Fibroblast of the aortic adventitia (primary cell): ENCODE results near the gene LMLN. TPM values are rescaled to one million over a fixed set of nuclear protein-coding genes. Genes with fewer than 3 reads are reported as not detected.
A peak's percentile ranks its signal among the peaks of the same experiment; 100 is the strongest.
"Not testable (repeated sequence)": the region's sequence is repeated elsewhere in the genome, so short reads cannot be mapped to it uniquely, and the experiment has no call there.

Experiments
- DNase-seq: peaks from one replicate; pipeline ENCODE4 v3.0.0-alpha.2; 2010; ENCODE audit warnings: low read depth
- H3K4me3 ChIP-seq: 2 replicates; pipeline ENCODE4 v1.5.1; 2011; ENCODE audit warnings: low read depth, mild to moderate bottlenecking, control low read depth, low read length, moderate library complexity
- total RNA-seq: library from RNA; depleted of rRNA; stranded (reverse); fragments of >200 nt; gene quantifications from 2 replicates; pipeline ENCODE4 v1.2.3, GENCODE V29; 2012; ENCODE audit warnings: low replicate concordance
- TF ChIP-seq, protein P1 (sequence below): IDR thresholded peaks from 2 replicates; pipeline ENCODE4 v1.5.1; 2011; ENCODE audit warnings: mild to moderate bottlenecking, low read length, control low read depth, inconsistent platforms; ENCODE audit not compliant: insufficient read depth

LMLN gene, protein sequence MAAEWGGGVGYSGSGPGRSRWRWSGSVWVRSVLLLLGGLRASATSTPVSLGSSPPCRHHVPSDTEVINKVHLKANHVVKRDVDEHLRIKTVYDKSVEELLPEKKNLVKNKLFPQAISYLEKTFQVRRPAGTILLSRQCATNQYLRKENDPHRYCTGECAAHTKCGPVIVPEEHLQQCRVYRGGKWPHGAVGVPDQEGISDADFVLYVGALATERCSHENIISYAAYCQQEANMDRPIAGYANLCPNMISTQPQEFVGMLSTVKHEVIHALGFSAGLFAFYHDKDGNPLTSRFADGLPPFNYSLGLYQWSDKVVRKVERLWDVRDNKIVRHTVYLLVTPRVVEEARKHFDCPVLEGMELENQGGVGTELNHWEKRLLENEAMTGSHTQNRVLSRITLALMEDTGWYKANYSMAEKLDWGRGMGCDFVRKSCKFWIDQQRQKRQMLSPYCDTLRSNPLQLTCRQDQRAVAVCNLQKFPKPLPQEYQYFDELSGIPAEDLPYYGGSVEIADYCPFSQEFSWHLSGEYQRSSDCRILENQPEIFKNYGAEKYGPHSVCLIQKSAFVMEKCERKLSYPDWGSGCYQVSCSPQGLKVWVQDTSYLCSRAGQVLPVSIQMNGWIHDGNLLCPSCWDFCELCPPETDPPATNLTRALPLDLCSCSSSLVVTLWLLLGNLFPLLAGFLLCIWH
- 9.2 and 18.1 TPM in 2 replicates for total RNA-seq

DNA sequence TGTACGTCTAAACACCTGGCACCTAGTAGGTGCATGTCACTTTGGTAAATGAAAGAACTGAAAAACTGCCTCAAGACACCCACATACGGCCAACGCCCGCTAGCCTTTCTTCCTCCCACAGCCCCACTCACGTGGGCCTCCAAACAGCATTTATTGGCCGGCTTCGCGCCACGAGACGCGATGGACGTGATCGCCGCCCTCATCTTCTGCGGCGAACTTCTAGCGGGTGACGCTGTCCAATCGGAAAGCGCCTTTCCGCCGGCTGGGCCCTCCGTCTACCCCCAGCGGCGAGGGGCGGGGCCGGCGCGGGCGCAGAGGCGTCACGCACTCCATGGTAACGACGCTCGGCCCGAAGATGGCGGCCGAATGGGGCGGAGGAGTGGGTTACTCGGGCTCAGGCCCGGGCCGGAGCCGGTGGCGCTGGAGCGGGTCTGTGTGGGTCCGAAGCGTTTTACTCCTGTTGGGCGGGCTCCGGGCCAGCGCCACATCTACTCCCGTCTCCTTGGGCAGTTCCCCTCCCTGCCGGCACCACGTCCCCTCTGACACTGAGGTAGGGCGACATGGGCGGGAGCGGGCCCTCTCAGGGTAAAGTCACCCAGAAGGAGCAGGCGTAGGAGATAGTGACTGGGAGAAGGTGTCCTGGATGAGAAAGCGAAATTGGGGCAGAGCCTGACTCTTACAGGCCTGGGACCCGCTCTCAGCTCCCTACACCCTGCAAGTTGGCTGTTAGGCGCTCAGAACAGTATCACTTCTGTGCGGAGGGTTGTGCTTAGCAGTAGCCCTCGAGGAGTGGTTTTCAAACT lies at the start of gene LMLN:
LMLN (plus strand) TSS at position 327 of the 803 bp plus-strand sequence; CDS start at position 356, 29 bp downstream.
- DNase-seq, result peak; percentile 95
- H3K4me3 ChIP-seq, result peak within 1 kb of the TSS; percentile 94
- TF ChIP-seq, protein P1, sequence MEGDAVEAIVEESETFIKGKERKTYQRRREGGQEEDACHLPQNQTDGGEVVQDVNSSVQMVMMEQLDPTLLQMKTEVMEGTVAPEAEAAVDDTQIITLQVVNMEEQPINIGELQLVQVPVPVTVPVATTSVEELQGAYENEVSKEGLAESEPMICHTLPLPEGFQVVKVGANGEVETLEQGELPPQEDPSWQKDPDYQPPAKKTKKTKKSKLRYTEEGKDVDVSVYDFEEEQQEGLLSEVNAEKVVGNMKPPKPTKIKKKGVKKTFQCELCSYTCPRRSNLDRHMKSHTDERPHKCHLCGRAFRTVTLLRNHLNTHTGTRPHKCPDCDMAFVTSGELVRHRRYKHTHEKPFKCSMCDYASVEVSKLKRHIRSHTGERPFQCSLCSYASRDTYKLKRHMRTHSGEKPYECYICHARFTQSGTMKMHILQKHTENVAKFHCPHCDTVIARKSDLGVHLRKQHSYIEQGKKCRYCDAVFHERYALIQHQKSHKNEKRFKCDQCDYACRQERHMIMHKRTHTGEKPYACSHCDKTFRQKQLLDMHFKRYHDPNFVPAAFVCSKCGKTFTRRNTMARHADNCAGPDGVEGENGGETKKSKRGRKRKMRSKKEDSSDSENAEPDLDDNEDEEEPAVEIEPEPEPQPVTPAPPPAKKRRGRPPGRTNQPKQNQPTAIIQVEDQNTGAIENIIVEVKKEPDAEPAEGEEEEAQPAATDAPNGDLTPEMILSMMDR, result no peak

DNA sequence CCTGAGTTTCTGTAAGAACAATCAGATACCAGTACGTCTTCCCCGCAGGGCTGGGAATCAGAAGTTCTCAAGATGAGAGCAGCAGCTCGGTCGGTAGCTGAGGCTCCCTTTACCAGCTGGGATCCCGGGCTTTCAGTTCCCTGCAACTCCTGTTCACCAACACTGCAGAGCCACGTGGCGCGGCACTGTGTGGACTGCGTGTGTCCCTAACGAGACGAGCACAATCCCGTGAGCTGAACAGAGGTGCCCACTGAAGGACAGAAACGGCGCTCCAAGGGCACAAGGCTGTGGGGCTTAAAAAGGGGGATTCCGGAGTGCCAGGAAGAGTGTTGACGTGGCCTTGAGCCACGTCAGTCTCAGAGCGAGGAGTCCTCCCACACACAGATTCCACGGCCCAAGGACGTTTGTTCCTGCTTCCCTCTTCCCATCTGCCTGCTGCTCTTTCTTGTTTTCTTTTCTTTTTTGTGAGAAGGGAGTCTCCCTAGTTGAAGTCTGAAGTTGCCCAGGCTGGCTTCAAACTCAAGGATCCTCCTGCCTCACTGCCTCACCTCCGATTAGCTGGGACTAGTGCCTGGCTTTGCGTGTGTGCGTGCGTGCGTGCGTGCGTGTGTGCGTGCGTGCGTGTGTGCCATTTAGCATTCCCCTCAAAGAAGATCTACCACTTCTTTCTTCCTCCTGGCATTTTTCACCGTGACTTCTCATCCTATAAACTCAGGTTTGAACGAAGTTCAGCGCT lies 47.1 kb upstream of the LMLN start:
- no peak for DNase-seq
- TF ChIP-seq, protein P1, result no peak
- H3K4me3 ChIP-seq, result no peak overlapping the region

DNA sequence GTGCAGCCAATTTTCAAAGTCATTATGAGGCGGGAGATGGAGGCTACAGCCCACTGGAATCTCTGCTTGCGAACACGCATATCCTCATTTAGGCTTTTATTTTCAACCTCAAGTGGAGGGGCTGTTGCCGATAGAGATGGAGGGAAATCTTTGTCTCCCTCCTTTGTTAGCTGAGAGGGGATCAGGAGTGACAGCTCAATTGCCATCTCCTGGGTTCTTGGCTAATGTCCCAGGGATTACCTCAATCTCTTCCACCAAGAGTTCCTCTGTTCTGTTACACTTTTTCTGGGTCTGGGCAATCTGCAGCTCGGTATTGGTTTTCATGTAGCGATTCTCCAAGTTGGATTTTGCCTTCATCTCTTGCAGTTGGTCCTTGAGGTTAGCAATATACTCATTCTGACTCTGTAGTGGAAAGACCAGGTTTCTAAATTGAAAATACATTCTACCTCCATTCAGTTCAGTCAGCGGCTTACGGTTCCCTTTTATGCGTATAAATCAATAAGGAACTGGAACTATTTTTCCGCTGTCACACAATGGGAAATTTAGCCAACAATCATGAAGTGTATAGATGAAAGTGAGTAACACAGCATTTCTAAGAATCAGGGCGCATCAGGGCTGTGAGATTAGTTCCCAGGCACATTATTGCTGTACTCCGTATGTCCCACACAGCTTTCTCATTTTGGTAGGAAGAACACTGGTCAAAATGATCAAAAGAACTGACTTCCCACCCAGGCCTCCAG lies 46.2 kb upstream of the LMLN start:
- TF ChIP-seq, protein P1, result no peak
- DNase-seq, result no peak
- no peak overlapping the region for H3K4me3 ChIP-seq

DNA sequence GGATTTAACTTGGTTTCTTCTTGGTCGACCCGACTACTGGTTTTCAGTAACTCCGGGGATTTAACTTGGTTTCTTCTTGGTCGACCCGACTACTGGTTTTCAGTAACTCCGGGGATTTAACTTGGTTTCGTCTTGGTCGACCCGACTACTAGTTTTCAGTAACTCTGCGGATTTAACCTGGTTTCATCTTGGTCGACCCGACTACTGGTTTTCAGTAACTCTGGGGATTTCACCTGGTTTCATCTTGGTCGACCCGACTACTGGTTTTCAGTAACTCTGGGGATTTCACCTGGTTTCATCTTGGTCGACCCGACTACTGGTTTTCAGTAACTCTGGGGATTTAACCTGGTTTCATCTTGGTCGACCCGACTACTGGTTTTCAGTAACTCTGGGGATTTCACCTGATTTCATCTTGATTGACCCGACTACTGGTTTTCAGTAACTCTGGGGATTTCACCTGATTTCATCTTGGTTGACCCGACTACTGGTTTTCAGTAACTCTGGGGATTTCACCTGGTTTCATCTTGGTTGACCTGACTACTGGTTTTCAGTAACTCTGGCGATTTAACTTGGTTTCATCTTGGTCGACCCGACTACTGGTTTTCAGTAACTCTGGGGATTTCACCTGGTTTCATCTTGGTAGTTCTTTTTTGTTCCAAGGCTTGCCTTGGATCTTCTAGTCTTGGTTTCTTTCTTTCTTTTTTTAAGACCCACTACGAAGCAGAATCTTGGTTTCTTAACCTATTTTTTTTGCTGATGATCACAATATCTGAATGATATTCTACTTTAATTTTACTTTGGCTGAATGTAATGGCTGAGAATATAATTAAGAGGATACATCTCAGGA lies 38.4 kb upstream of the LMLN start:
- H3K4me3 ChIP-seq, DNase-seq: not testable (repeated sequence)

DNA sequence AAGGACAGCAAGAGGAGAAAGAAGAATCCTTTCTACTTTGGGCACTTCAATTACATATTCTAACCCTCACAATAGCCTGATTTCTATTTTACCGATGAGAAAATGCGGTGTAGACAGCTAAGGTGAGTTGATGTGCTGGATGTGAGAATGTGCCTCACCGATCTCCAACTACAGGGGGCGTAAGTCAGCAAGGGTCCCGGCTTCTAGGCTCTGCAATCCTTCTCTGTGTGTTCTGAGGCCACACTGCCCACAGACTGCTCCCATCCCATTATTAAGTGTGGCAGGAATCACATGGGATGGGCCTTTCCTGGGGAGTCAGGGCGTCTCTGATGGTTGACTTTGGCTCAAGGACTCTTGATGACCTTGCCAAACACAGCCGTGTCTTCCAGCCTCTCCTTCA lies 33.6 kb upstream of the LMLN start:
- TF ChIP-seq, protein P1, result no peak
- DNase-seq, result no peak
- no peak overlapping the region for H3K4me3 ChIP-seq

DNA sequence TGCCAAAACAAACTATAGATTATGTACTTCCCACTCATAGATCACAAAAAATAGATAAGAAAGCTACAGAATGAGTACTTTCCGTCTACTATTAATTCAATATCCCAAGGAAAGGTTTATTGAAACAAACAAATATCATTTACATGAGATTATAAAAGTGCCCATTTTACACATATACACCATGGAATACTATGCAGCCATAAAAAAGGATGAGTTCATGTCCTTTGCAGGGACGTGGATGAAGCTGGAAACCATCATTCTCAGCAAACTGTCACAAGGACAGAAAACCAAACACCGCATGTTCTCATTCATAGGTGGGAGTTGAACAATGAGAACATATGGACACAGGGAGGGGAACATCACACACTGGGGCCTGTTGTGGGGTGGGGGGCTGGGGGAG lies 32.4 kb upstream of the LMLN start:
- DNase-seq, result not testable (repeated sequence)

More for the DNA sequence above, 32.4 kb upstream of the LMLN start:
- not testable (repeated sequence) for H3K4me3 ChIP-seq
